HepG2 (cell line): ENCODE data around the gene MARCHF11. TPM values are rescaled to one million over a fixed set of nuclear protein-coding genes. Genes with fewer than 3 reads are reported as not detected.

Experiments used
- ATAC-seq: fragments of 200-7000 bp; cut with Tn5 transposase; 3 replicates; pipeline ENCODE4 v1.9.1; 2020; ENCODE audit warnings: mild to moderate bottlenecking, moderate library complexity
- BruUV-seq: library from RNA; stranded (reverse); fragments of 400-500 nt; replicated peaks from 2 replicates; lab custom pipeline; 2021; lab: Mats Ljungman, UMichigan
- CTCF ChIA-PET: fragments of 300-600 bp; formaldehyde crosslinking; extraction: SDS; loops from one replicate; lab custom pipeline; 2021; ENCODE audit warnings: low total read pairs, inconsistent platforms, low intra/inter-chr PET ratio; lab: Yijun Ruan, JAX
- POLR2A ChIA-PET: fragments of 350-600 bp; sonication (Branson Sonifier 250); formaldehyde crosslinking; loops from one replicate; lab custom pipeline; 2020; ENCODE audit warnings: antibody characterized with exemption, inconsistent platforms; lab: Yijun Ruan, JAX
- DNase-seq: peaks from one replicate; pipeline ENCODE4 v3.0.0-alpha.2; 2015; ENCODE audit warnings: low spot score
- FAIRE-seq: peaks from 3 replicates; lab custom pipeline; 2011; peaks lifted over from hg19 to GRCh38; lab: Jason Lieb, UNC
- H2AFZ ChIP-seq: one replicate; pipeline ENCODE4 v1.6.1; 2011; ENCODE audit warnings: low read length, inconsistent platforms
- H3K27ac ChIP-seq: fragments of 300-600 bp; 3 replicates; pipeline ENCODE4 v1.8.0; 2011; ENCODE audit warnings: mixed run types, mild to moderate bottlenecking, mixed read lengths, low read length, inconsistent platforms; ENCODE audit not compliant: insufficient read depth; ENCODE audit errors: extremely low read length
- H3K27me3 ChIP-seq, 2 experiments: fragments of 200-600 bp in 1 of 2; 2 replicates in 1 of 2; 3 replicates in 1 of 2; pipeline versions ENCODE4 v1.6.0 to v1.8.0; 2011; ENCODE audit warnings: low read length in 2 of 2, mild to moderate bottlenecking in 2 of 2, moderate library complexity in 2 of 2, inconsistent platforms in 1 of 2; ENCODE audit not compliant: insufficient read depth in 2 of 2, control insufficient read depth in 1 of 2
- H3K36me3 ChIP-seq, 2 experiments: fragments of 200-600 bp in 1 of 2; replicated peaks in 1 of 2; 2 replicates in 1 of 2; 3 replicates in 1 of 2; pipeline versions ENCODE4 v1.5.1 to v1.8.0; 2011; ENCODE audit warnings: low read length in 2 of 2, inconsistent platforms in 1 of 2; ENCODE audit not compliant: insufficient read depth in 2 of 2, control insufficient read depth in 1 of 2
- H3K4me1 ChIP-seq: 2 replicates; pipeline ENCODE4 v1.5.1; 2012; ENCODE audit warnings: low read length, inconsistent platforms; ENCODE audit not compliant: insufficient read depth
- H3K4me2 ChIP-seq: 2 replicates; pipeline ENCODE4 v1.6.0; 2011; ENCODE audit warnings: low read depth, low read length, inconsistent platforms
- H3K4me3 ChIP-seq, 3 experiments: fragments of 200-600 bp in 1 of 3; sonication (generic), shearing (Covaris generic) in 1 of 3; replicated peaks in 1 of 3; 2 replicates each; pipeline ENCODE4 v1.5.1; 2011 to 2016; ENCODE audit warnings: low read length in 3 of 3, inconsistent platforms in 2 of 3, low read depth in 2 of 3, mild to moderate bottlenecking in 2 of 3, control low read depth in 1 of 3, mixed read lengths in 1 of 3; ENCODE audit not compliant: insufficient read depth in 1 of 3
- H3K79me2 ChIP-seq: one replicate; pipeline ENCODE4 v1.6.1; 2011; ENCODE audit warnings: low read length, inconsistent platforms; ENCODE audit not compliant: insufficient read depth
- H3K9ac ChIP-seq: 2 replicates; pipeline ENCODE4 v1.6.0; 2011; ENCODE audit warnings: mild to moderate bottlenecking, low read depth, low read length, inconsistent platforms; ENCODE audit not compliant: insufficient read depth
- H3K9me3 ChIP-seq: 2 replicates; pipeline ENCODE4 v1.5.1; 2012; ENCODE audit warnings: mild to moderate bottlenecking, low read length
- H4K20me1 ChIP-seq: 2 replicates; pipeline ENCODE4 v1.6.0; 2011; ENCODE audit warnings: inconsistent platforms, mild to moderate bottlenecking, low read length, moderate library complexity; ENCODE audit not compliant: insufficient read depth
- FLYWCH1 ChIP-seq: sonication (generic); formaldehyde crosslinking; IDR thresholded peaks from 2 replicates; pipeline ENCODE4 v1.8.1; 2023; ENCODE audit warnings: mild to moderate bottlenecking, missing genetic modification reagents
- GTF2F1 ChIP-seq: fragments of 150-350 bp; IDR thresholded peaks from 2 replicates; pipeline ENCODE4 v1.6.1; 2014; ENCODE audit warnings: low read length
- MYC ChIP-seq: sonication (generic); formaldehyde crosslinking; IDR thresholded peaks from 2 replicates; pipeline ENCODE4 v1.9.0; 2021; ENCODE audit warnings: missing genetic modification reagents, borderline replicate concordance
- NFIB ChIP-seq: sonication (generic); formaldehyde crosslinking; IDR thresholded peaks from 2 replicates; pipeline ENCODE4 v1.9.0; 2021; ENCODE audit warnings: missing genetic modification reagents, mild to moderate bottlenecking, borderline replicate concordance
- PRPF4 ChIP-seq: fragments of 200-400 bp; formaldehyde crosslinking; IDR thresholded peaks from 2 replicates; pipeline ENCODE4 v1.6.1; 2016; ENCODE audit warnings: low read length, low read depth; ENCODE audit not compliant: poor library complexity, severe bottlenecking
- SIX1 ChIP-seq: sonication (generic); formaldehyde crosslinking; IDR thresholded peaks from 2 replicates; pipeline ENCODE4 v1.4.0; 2020; ENCODE audit warnings: missing genetic modification reagents, borderline replicate concordance
- ZNF556 ChIP-seq: sonication (generic); formaldehyde crosslinking; IDR thresholded peaks from 2 replicates; pipeline ENCODE4 v1.4.0; 2020; ENCODE audit warnings: mild to moderate bottlenecking, missing genetic modification reagents, borderline replicate concordance
- ZNF557 ChIP-seq: sonication (generic); formaldehyde crosslinking; IDR thresholded peaks from 2 replicates; pipeline ENCODE4 v1.4.0; 2020; ENCODE audit warnings: missing genetic modification reagents
- ZNF713 ChIP-seq: sonication (generic); formaldehyde crosslinking; IDR thresholded peaks from 2 replicates; pipeline ENCODE4 v1.4.0; 2020; ENCODE audit warnings: mild to moderate bottlenecking, missing genetic modification reagents
- ZNF790 ChIP-seq: sonication (generic); formaldehyde crosslinking; IDR thresholded peaks from 2 replicates; pipeline ENCODE4 v1.8.0; 2022; ENCODE audit warnings: missing genetic modification reagents, mild to moderate bottlenecking, borderline replicate concordance
- WGBS: methylation state at CpG from one replicate; pipeline ENCODE4 v1.1.6; 2017; ENCODE audit warnings: low lambda C conversion rate; 5-methylcytosine and 5-hydroxymethylcytosine counted together
- in situ Hi-C: cut with HindIII; loops from 2 replicates; pipeline ENCODE4 v1.10.0; 2017; ENCODE audit warnings: low pct_unique_long_range_greater_than_20kb; ENCODE audit not compliant: extremely low pct_ligation_motif_present
- intact Hi-C: fragments of 100-400 bp; cut with micrococcal nuclease; formaldehyde crosslinking; loops from one replicate; pipeline ENCODE4 v1.10.0; 2022; ENCODE audit not compliant: unreplicated experiment
- polyA plus RNA-seq, 8 experiments: library from polyadenylated mRNA; depleted of rRNA in 3 of 8; stranded (reverse) in 7 of 8; unstranded in 1 of 8; fragments of >200 nt; fragmentation: Illumina TruSeq in 4 of 8; extraction: Trizol in 4 of 8; gene quantifications; 2 replicates each; pipeline versions ENCODE4 v1.2.1 to v1.2.3, GENCODE V29; 2011 to 2016; ENCODE audit warnings: low read depth in 4 of 8, missing spikeins in 1 of 8, mixed read lengths in 1 of 8; ENCODE audit not compliant: insufficient read depth in 1 of 8
- total RNA-seq, 5 experiments: library from RNA; depleted of rRNA; stranded (reverse); fragments of >200 nt; fragmentation: Illumina TruSeq; extraction: Trizol; gene quantifications; 2 replicates each; pipeline ENCODE4 v1.2.3, GENCODE V29; 2016; ENCODE audit warnings: low read depth in 1 of 5
- TF ChIP-seq, protein P1 (sequence below): sonication (generic); formaldehyde crosslinking; IDR thresholded peaks from 2 replicates; pipeline ENCODE4 v1.8.0; 2022; ENCODE audit warnings: missing genetic modification reagents, low read depth, mild to moderate bottlenecking, borderline replicate concordance

MARCHF11 gene
- total and polyA plus RNA-seq, 2 of the 13 experiments (the other 11 are each of a cell fraction or from before 2014, with no cell fraction given): not detected

GRCh38 chr5:16131878-16132277 lies 47.7 kb downstream of the MARCHF11 start:
- H3K9ac ChIP-seq: no peak overlapping the region
- no peak overlapping the region for H3K4me2 ChIP-seq
- no peaks in the 10 kb centered on the region for H3K4me1 ChIP-seq
- no peak for ATAC-seq
- H2AFZ ChIP-seq: no peak overlapping the region
- no peaks in the 10 kb centered on the region for H3K36me3 ChIP-seq
- intact Hi-C loops: no loop called here
- POLR2A ChIA-PET: no interaction called here
- BruUV-seq: no TSS peak
- WGBS: 0% methylated on average over 5 of the region's 5 CpGs
- in situ Hi-C loops: no loop called here
- no peaks in the 10 kb centered on the region for H4K20me1 ChIP-seq
- CTCF ChIA-PET: no interaction called here
- no peak for FAIRE-seq
- H3K9me3 ChIP-seq: no peaks in the 10 kb centered on the region
- no peaks in the 10 kb centered on the region for H3K27me3 ChIP-seq
- no peak overlapping the region for H3K27ac ChIP-seq
- DNase-seq: no peak
- no peak overlapping the region for H3K4me3 ChIP-seq
- TF ChIP-seq SIX1 (CRISPR knock-in tag): no peak
- no peak for TF ChIP-seq NFIB (CRISPR knock-in tag)
- TF ChIP-seq GTF2F1: no peak
- TF ChIP-seq ZNF557: no peak
- no peak for TF ChIP-seq ZNF556 (CRISPR knock-in tag)
- TF ChIP-seq, protein P1, sequence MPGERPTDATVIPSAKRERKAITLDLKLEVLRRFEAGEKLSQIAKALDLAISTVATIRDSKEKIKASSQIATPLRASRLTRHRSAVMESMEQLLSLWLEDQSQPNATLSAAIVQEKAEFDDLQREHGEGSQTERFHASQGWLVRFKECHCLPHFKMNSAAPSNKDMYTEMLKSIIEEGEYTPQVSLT (CRISPR knock-in tag): no peak
- TF ChIP-seq MYC (CRISPR knock-in tag): no peak
- no peak for TF ChIP-seq ZNF790
- no peak for TF ChIP-seq ZNF713 (CRISPR knock-in tag)
- no peak for TF ChIP-seq PRPF4
- no peak for TF ChIP-seq FLYWCH1
- no peaks in the 10 kb centered on the region for H3K79me2 ChIP-seq
